Stimulated activated CD4-positive, alpha-beta T cell treated with anti-CD3 and anti-CD28 coated beads, Interleukin-1b, Interleukin-23, amount 100 ng/mL, for 24 hours (primary cell): Measurements from ENCODE around the gene CAPRIN1.

Experiments
- DNase-seq, 4 experiments: peaks; one replicate each; pipeline ENCODE4 v3.0.0-alpha.2; 2020; ENCODE audit warnings: low read depth in 4 of 4, low spot score in 1 of 4

CAPRIN1 gene

GRCh38 chr11:34139346-34139745 lies 87.8 kb downstream of the CAPRIN1 start:
- no peak for DNase-seq

GRCh38 chr11:34140149-34140548 lies 88.6 kb downstream of the CAPRIN1 start:
- no peak for DNase-seq

GRCh38 chr11:34143048-34143447 lies 91.5 kb downstream of the CAPRIN1 start:
- DNase-seq: no peak

GRCh38 chr11:34145073-34145472 lies 93.5 kb downstream of the CAPRIN1 start:
- DNase-seq: no peak

GRCh38 chr11:34145847-34146381 lies 94.4 kb downstream of the CAPRIN1 start:
- no peak for DNase-seq

- no peak for DNase-seq
Measured at GRCh38 chr11:34146411-34146810, 94.9 kb downstream of the CAPRIN1 start.

GRCh38 chr11:34146866-34147265 lies 95.3 kb downstream of the CAPRIN1 start:
- no peak for DNase-seq

- no peak for DNase-seq
Measured at GRCh38 chr11:34147581-34147980, 96.0 kb downstream of the CAPRIN1 start.

GRCh38 chr11:34148504-34149165 lies 97.1 kb downstream of the CAPRIN1 start:
- DNase-seq: no peak

GRCh38 chr11:34149274-34149673 lies 97.7 kb downstream of the CAPRIN1 start:
- DNase-seq: no peak

GRCh38 chr11:34149786-34150185 lies 98.3 kb downstream of the CAPRIN1 start:
- no peak for DNase-seq

GRCh38 chr11:34150494-34151151 lies 99.1 kb downstream of the CAPRIN1 start:
- DNase-seq: no peak
